Measurements from ENCODE around the gene USP40. TPM values are rescaled to one million over a fixed set of nuclear protein-coding genes. Genes with fewer than 3 reads are reported as not detected.

Gene USP40
- total and polyA plus RNA-seq, 8 donors = 17.2 to 34.7 (median 22.7) TPM

- Histone ChIP-seq H3K27ac (no peak overlapping the region), H3K9me3 (no peaks in the 10 kb centered on the region), H3K36me3 (no peaks in the 10 kb centered on the region), H3K4me3 (no peak overlapping the region), H3K4me1 (no peaks in the 10 kb centered on the region), H3K27me3 (no peaks in the 10 kb centered on the region)
- intact Hi-C loops (cut with DNase I) = no loop called here
- 91 to 93% methylated on average over 25 to 26 of the region's 26 CpGs for WGBS, 2 donors
- ATAC-seq = no peak
- no peak for FAIRE-seq
- no peak for TF ChIP-seq CTCF (IDR thresholded peaks at IDR 0.05)
- DNase-seq = no peak
Measured at GRCh38 chr2:233441161-233442027, 125.2 kb downstream of the USP40 start.

DNA sequence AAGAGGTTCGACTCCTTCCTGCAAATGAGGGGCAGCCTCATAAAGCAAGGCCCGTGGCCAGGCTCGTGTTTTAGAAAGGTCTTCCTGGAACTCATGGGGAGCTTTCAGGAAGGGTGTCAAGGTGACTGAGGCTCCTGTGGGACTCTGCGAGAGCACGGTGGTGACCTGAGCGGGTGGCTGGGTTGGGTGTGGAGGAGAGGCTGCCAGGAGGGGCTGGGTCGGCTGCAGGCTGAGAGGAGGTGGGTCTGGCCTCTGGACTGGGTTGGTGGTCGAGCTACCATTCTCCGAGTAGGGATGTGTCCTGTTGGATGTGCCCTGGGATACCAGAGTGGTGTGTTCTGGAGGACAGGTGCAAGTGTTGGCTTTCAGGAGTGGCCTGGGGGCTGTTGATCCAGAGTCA is 125.9 kb downstream of the USP40 start:
- no peak for TF ChIP-seq CTCF (IDR thresholded peaks at IDR 0.05)
- H3K9me3 ChIP-seq = no peaks in the 10 kb centered on the region
- no peak overlapping the region for H3K27ac ChIP-seq
- H3K4me1 ChIP-seq = no peaks in the 10 kb centered on the region
- intact Hi-C loops (cut with DNase I) = no loop called here
- no peak for ATAC-seq
- FAIRE-seq = no peak
- H3K4me3 ChIP-seq = no peak overlapping the region
- H3K27me3 ChIP-seq = no peaks in the 10 kb centered on the region
- 86 to 91% methylated on average over 9 of the region's 9 CpGs for WGBS, 2 donors
- no peak for DNase-seq
- no peaks in the 10 kb centered on the region for H3K36me3 ChIP-seq

- FAIRE-seq (no peak), DNase-seq (no peak)
Measured at GRCh38 chr2:233440314-233440713, 126.3 kb downstream of the USP40 start.

DNA sequence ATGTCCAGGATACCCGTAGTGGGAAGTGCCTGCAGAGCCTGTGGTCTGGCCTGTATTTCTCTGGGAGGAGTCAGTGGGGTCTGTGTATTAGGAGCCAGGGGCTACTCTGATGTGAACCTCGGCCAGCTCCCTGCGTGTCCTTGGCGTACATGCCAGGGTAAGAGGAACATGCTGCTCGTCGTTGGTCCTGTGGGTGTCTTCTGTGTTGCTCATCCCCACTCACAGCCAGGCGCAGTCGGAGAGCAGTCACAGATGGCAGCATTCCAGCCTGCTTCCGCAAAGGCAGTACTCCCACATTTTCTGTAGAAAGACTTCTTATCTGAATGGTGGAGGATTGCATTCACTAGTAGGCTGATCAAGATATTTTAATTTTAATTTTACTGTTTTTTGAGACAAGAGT is 127.4 kb downstream of the USP40 start:
- ATAC-seq (no peak), FAIRE-seq (no peak), DNase-seq (no peak)
- intact Hi-C loops (cut with DNase I) = no loop called here
- 77 to 90% methylated on average over 9 of the region's 9 CpGs for WGBS, 2 donors
- TF ChIP-seq CTCF (IDR thresholded peaks at IDR 0.05) = no peak
- H3K4me3 ChIP-seq = no peak overlapping the region
- H3K9me3 ChIP-seq = no peaks in the 10 kb centered on the region
- no peaks in the 10 kb centered on the region for H3K4me1 ChIP-seq
- H3K36me3 ChIP-seq = no peaks in the 10 kb centered on the region
- no peak overlapping the region for H3K27ac ChIP-seq
- no peaks in the 10 kb centered on the region for H3K27me3 ChIP-seq

More at GRCh38 chr2:233440314-233440713, 126.3 kb downstream of the USP40 start:
- H3K36me3 ChIP-seq = no peaks in the 10 kb centered on the region
- H3K4me1 ChIP-seq = no peaks in the 10 kb centered on the region
- no peak overlapping the region for H3K4me3 ChIP-seq
- ATAC-seq = no peak
- no peak overlapping the region for H3K27ac ChIP-seq
- 93 to 95% methylated on average over 17 of the region's 17 CpGs for WGBS, 2 donors
- intact Hi-C loops (cut with DNase I) = no loop called here
- H3K9me3 ChIP-seq = no peaks in the 10 kb centered on the region
- TF ChIP-seq CTCF (IDR thresholded peaks at IDR 0.05) = no peak
- H3K27me3 ChIP-seq = no peaks in the 10 kb centered on the region

GRCh38 chr2:233438573-233439147 is 127.9 kb downstream of the USP40 start:
- ATAC-seq = no peak
- no peak for FAIRE-seq

More at GRCh38 chr2:233438573-233439147, 127.9 kb downstream of the USP40 start:
- no peak for DNase-seq
- H3K27ac ChIP-seq = no peak overlapping the region
- intact Hi-C loops (cut with DNase I) = no loop called here
- no peaks in the 10 kb centered on the region for H3K9me3 ChIP-seq
- no peaks in the 10 kb centered on the region for H3K36me3 ChIP-seq
- no peak for TF ChIP-seq CTCF (IDR thresholded peaks at IDR 0.05)
- WGBS, 2 donors = 87% methylated on average over 15 of the region's 15 CpGs
- no peaks in the 10 kb centered on the region for H3K27me3 ChIP-seq
- no peak overlapping the region for H3K4me3 ChIP-seq
- no peaks in the 10 kb centered on the region for H3K4me1 ChIP-seq
